Measurements from ENCODE around the gene FOXN4.
"Not testable (repeated sequence)": the region's sequence is repeated elsewhere in the genome, so short reads cannot be mapped to it uniquely, and the experiment has no call there.

The FOXN4 gene

GRCh38 chr12:109308534-109309380 is at the start of gene FOXN4:
TSS of gene FOXN4 (minus strand) at chr12:109309284. CDS start at chr12:109308321, 963 bp downstream.
- DNase-seq (ENCODE audit: insufficient read length, low spot score) (no peak), FAIRE-seq (no peak)

- DNase-seq (ENCODE audit: insufficient read length, low spot score), result no peak
- no peak for FAIRE-seq
Observed at GRCh38 chr12:109358154-109358869, 49.2 kb upstream of the FOXN4 start.

- DNase-seq (ENCODE audit: insufficient read length, low spot score), result no peak
- no peak for FAIRE-seq
Observed at GRCh38 chr12:109357032-109357431, 47.9 kb upstream of the FOXN4 start.

GRCh38 chr12:109356577-109356976 is 47.5 kb upstream of the FOXN4 start:
- DNase-seq (ENCODE audit: insufficient read length, low spot score) (no peak), FAIRE-seq (no peak)

GRCh38 chr12:109352184-109352583 is 43.1 kb upstream of the FOXN4 start:
- FAIRE-seq (no peak), DNase-seq (ENCODE audit: insufficient read length, low spot score) (no peak)

- FAIRE-seq (no peak), DNase-seq (ENCODE audit: insufficient read length, low spot score) (no peak)
Observed at GRCh38 chr12:109347589-109347988, 38.5 kb upstream of the FOXN4 start, which contains the start of gene MYO1H. TSS of gene MYO1H (plus strand) at chr12:109347900. CDS start at chr12:109347961, 61 bp downstream.

- DNase-seq (ENCODE audit: insufficient read length, low spot score) (no peak), FAIRE-seq (no peak)
Observed at GRCh38 chr12:109346920-109347319, 37.8 kb upstream of the FOXN4 start.

- FAIRE-seq (no peak), DNase-seq (ENCODE audit: insufficient read length, low spot score) (no peak)
Observed at GRCh38 chr12:109345428-109345827, 36.3 kb upstream of the FOXN4 start.

- no peak for FAIRE-seq
Observed at GRCh38 chr12:109343677-109344076, 34.6 kb upstream of the FOXN4 start.

GRCh38 chr12:109336593-109336992 is 27.5 kb upstream of the FOXN4 start:
- DNase-seq (ENCODE audit: insufficient read length, low spot score), result no peak
- no peak for FAIRE-seq

More at GRCh38 chr12:109343677-109344076, 34.6 kb upstream of the FOXN4 start:
- DNase-seq (ENCODE audit: insufficient read length, low spot score), result no peak

GRCh38 chr12:109334887-109335286 is 25.8 kb upstream of the FOXN4 start:
- FAIRE-seq, result no peak
- DNase-seq (ENCODE audit: insufficient read length, low spot score), result no peak

GRCh38 chr12:109331301-109331952 is 22.3 kb upstream of the FOXN4 start:
- no peak for DNase-seq (ENCODE audit: insufficient read length, low spot score)
- no peak for FAIRE-seq

GRCh38 chr12:109330282-109331230 is 21.5 kb upstream of the FOXN4 start:
- FAIRE-seq (no peak), DNase-seq (ENCODE audit: insufficient read length, low spot score) (no peak)

GRCh38 chr12:109329686-109330085 is 20.6 kb upstream of the FOXN4 start:
- FAIRE-seq (no peak), DNase-seq (ENCODE audit: insufficient read length, low spot score) (no peak)

- FAIRE-seq, result no peak
- no peak for DNase-seq (ENCODE audit: insufficient read length, low spot score)
Observed at GRCh38 chr12:109329003-109329402, 19.9 kb upstream of the FOXN4 start.

- not testable (repeated sequence) for DNase-seq (ENCODE audit: insufficient read length, low spot score); FAIRE-seq
Observed at GRCh38 chr12:109321294-109321693, 12.2 kb upstream of the FOXN4 start.

- FAIRE-seq (no peak), DNase-seq (ENCODE audit: insufficient read length, low spot score) (no peak)
Observed at GRCh38 chr12:109310247-109311125, 1.4 kb upstream of the FOXN4 start.

- DNase-seq (ENCODE audit: insufficient read length, low spot score), result no peak
Observed at GRCh38 chr12:109309381-109310246, 530 bp upstream of the FOXN4 start.

More at GRCh38 chr12:109309381-109310246, 530 bp upstream of the FOXN4 start:
- no peak for FAIRE-seq
